Retinal pigment epithelial cell (primary cell): ENCODE measurements around the gene SARDH.
A peak's percentile ranks its signal among the peaks of the same experiment; 100 is the strongest.
"Not testable (repeated sequence)": the region's sequence is repeated elsewhere in the genome, so short reads cannot be mapped to it uniquely, and the experiment has no call there.

Experiments
- DNase-seq: peaks from one replicate; pipeline ENCODE4 v3.0.0-alpha.2; 2010; ENCODE audit warnings: low read depth
- H3K4me3 ChIP-seq: 2 replicates; pipeline ENCODE4 v1.5.1; 2011; ENCODE audit warnings: mild to moderate bottlenecking, low read length, control low read depth, moderate library complexity
- CTCF ChIP-seq: conservative IDR thresholded peaks from 2 replicates; pipeline ENCODE4 v1.5.1; 2011; ENCODE audit warnings: low read depth, low read length, control low read depth, inconsistent platforms

Gene SARDH

GRCh38 chr9:133754688-133755227 is 16.6 kb upstream of the SARDH start:
- no peak for DNase-seq
- TF ChIP-seq CTCF, result no peak
- H3K4me3 ChIP-seq, result no peak overlapping the region

GRCh38 chr9:133754187-133754586 is 16.0 kb upstream of the SARDH start:
- no peak for DNase-seq
- TF ChIP-seq CTCF, result no peak
- H3K4me3 ChIP-seq, result no peak overlapping the region

- no peak for DNase-seq
- TF ChIP-seq CTCF, result no peak
- H3K4me3 ChIP-seq, result no peak overlapping the region
Observed at GRCh38 chr9:133752739-133753446, 14.7 kb upstream of the SARDH start.

- no peak for TF ChIP-seq CTCF
- no peak overlapping the region for H3K4me3 ChIP-seq
- no peak for DNase-seq
Observed at GRCh38 chr9:133750982-133751649, 13.0 kb upstream of the SARDH start.

GRCh38 chr9:133747309-133747708 is 9.2 kb upstream of the SARDH start:
- H3K4me3 ChIP-seq, result no peak overlapping the region
- DNase-seq, result no peak
- TF ChIP-seq CTCF, result no peak

GRCh38 chr9:133744528-133744927 is 6.4 kb upstream of the SARDH start:
- not testable (repeated sequence) for DNase-seq

GRCh38 chr9:133742849-133743444 is 4.8 kb upstream of the SARDH start:
- H3K4me3 ChIP-seq, result no peak overlapping the region
- no peak for DNase-seq
- peak; percentile 99 for TF ChIP-seq CTCF

More at GRCh38 chr9:133744528-133744927, 6.4 kb upstream of the SARDH start:
- not testable (repeated sequence) for H3K4me3 ChIP-seq
